Colonic mucosa (tissue), 4 donors: Measurements from ENCODE around the gene MEX3C. TPM values are rescaled to one million over a fixed set of nuclear protein-coding genes. Genes with fewer than 3 reads are reported as not detected.

Experiments used
- DNase-seq: peaks from one replicate; pipeline ENCODE4 v3.0.0-alpha.2; 2020
- H3K27ac ChIP-seq: fragments of 200-600 bp; one replicate; pipeline ENCODE4 v1.8.0; 2021
- H3K27me3 ChIP-seq: fragments of 200-600 bp; one replicate; pipeline ENCODE4 v1.8.0; 2021
- H3K36me3 ChIP-seq: fragments of 200-600 bp; one replicate; pipeline ENCODE4 v1.8.0; 2021
- H3K4me1 ChIP-seq: fragments of 200-600 bp; one replicate; pipeline ENCODE4 v1.8.0; 2021; ENCODE audit warnings: mild to moderate bottlenecking
- H3K4me3 ChIP-seq: fragments of 200-600 bp; one replicate; pipeline ENCODE4 v1.8.0; 2021
- H3K9ac ChIP-seq, 2 donors: one replicate each; pipeline ENCODE4 v1.7.0; 2013; ENCODE audit warnings: control low read depth in 2 of 2, low read depth in 2 of 2, low read length in 2 of 2
- H3K9me3 ChIP-seq: fragments of 200-600 bp; one replicate; pipeline ENCODE4 v1.8.0; 2021
- intact Hi-C: fragments of 100-400 bp; cut with DNase I; formaldehyde crosslinking; loops from one replicate; pipeline ENCODE4 v1.14.1; 2022
- total RNA-seq, 2 donors: library from RNA; stranded (reverse); fragmentation: NEBNext Ultra II Directional in 1 of 2; extraction: Animal tissue kit (Norgen Biotek cat#: 25700) in 1 of 2; gene quantifications; one replicate each; pipeline ENCODE4 v1.2.1, GENCODE V29; 2021
- TF ChIP-seq, protein P1 (sequence below): fragments of 200-600 bp; IDR thresholded peaks from one replicate; pipeline ENCODE4 v1.8.0; 2022; ENCODE audit warnings: antibody characterized with exemption, mild to moderate bottlenecking
- donor health status: healthy.
- donor health status: DM: no; HTN: no; CAD: no.
- donor health status: DM: no; HTN: no; CAD: no.

MEX3C gene
- total RNA-seq, 2 donors from 2014 or later: 21.3 to 36.7 TPM

DNA sequence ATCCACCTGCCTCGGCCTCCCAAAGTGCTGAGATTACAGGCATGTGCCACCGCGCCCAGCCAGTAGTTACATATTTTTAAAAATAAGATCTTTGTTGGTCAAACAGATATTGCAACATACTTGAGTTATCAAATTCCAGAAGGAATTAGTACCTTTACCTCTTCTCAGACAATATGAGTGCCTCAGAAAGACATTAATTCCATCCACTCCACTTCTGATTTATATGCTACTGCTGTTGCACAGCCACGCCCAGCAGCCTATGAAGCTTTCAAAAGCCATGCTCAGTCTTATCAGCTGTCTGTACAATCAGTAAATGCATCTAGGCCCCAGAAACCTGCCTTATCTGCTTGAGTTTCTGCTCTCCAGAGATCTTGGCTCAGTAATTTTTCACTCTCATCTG is 47.8 kb downstream of the MEX3C start:
- Histone ChIP-seq H3K27ac (no peak overlapping the region), H3K9ac (no peak overlapping the region), H3K36me3 (no peaks in the 10 kb centered on the region), H3K4me1 (no peaks in the 10 kb centered on the region), H3K4me3 (no peak overlapping the region), H3K27me3 (no peaks in the 10 kb centered on the region), H3K9me3 (no peaks in the 10 kb centered on the region)
- TF ChIP-seq, protein P1, sequence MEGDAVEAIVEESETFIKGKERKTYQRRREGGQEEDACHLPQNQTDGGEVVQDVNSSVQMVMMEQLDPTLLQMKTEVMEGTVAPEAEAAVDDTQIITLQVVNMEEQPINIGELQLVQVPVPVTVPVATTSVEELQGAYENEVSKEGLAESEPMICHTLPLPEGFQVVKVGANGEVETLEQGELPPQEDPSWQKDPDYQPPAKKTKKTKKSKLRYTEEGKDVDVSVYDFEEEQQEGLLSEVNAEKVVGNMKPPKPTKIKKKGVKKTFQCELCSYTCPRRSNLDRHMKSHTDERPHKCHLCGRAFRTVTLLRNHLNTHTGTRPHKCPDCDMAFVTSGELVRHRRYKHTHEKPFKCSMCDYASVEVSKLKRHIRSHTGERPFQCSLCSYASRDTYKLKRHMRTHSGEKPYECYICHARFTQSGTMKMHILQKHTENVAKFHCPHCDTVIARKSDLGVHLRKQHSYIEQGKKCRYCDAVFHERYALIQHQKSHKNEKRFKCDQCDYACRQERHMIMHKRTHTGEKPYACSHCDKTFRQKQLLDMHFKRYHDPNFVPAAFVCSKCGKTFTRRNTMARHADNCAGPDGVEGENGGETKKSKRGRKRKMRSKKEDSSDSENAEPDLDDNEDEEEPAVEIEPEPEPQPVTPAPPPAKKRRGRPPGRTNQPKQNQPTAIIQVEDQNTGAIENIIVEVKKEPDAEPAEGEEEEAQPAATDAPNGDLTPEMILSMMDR: no peak
- intact Hi-C loops: no loop called here
- no peak for DNase-seq

- TF ChIP-seq, protein P1: no peak
Measured at GRCh38 chr18:51146909-51147308, 50.6 kb downstream of the MEX3C start.

GRCh38 chr18:51138936-51139335 is 58.5 kb downstream of the MEX3C start:
- Histone ChIP-seq H3K36me3 (no peaks in the 10 kb centered on the region), H3K9ac (no peak overlapping the region), H3K27me3 (no peaks in the 10 kb centered on the region), H3K4me3 (no peak overlapping the region), H3K9me3 (no peaks in the 10 kb centered on the region), H3K4me1 (no peaks in the 10 kb centered on the region), H3K27ac (no peak overlapping the region)
- DNase-seq: no peak
- intact Hi-C loops: no loop called here
- TF ChIP-seq, protein P1: no peak

More at GRCh38 chr18:51146909-51147308, 50.6 kb downstream of the MEX3C start:
- Histone ChIP-seq H3K27me3 (no peaks in the 10 kb centered on the region), H3K36me3 (no peaks in the 10 kb centered on the region), H3K4me1 (no peaks in the 10 kb centered on the region), H3K4me3 (no peak overlapping the region), H3K27ac (no peak overlapping the region), H3K9me3 (no peaks in the 10 kb centered on the region), H3K9ac (peak overlapping the region in 1 of 2 donors; percentile 12)
- intact Hi-C loops: no loop called here
- no peak for DNase-seq

GRCh38 chr18:51137891-51138290 is 59.6 kb downstream of the MEX3C start:
- no peaks in the 10 kb centered on the region for H3K9me3 ChIP-seq
- TF ChIP-seq, protein P1: no peak
- H3K4me1 ChIP-seq: no peaks in the 10 kb centered on the region
- DNase-seq: no peak
- no peaks in the 10 kb centered on the region for H3K36me3 ChIP-seq
- H3K27me3 ChIP-seq: no peaks in the 10 kb centered on the region
- intact Hi-C loops: no loop called here
- H3K9ac ChIP-seq: no peak overlapping the region
- H3K4me3 ChIP-seq: no peak overlapping the region
- H3K27ac ChIP-seq: no peak overlapping the region

GRCh38 chr18:51137026-51137729 is 60.3 kb downstream of the MEX3C start:
- DNase-seq: no peak
- Histone ChIP-seq H3K9ac (no peak overlapping the region), H3K27ac (no peak overlapping the region), H3K4me3 (no peak overlapping the region), H3K27me3 (no peaks in the 10 kb centered on the region), H3K36me3 (no peaks in the 10 kb centered on the region), H3K4me1 (no peaks in the 10 kb centered on the region), H3K9me3 (no peaks in the 10 kb centered on the region)
- intact Hi-C loops: no loop called here
- TF ChIP-seq, protein P1: no peak
